HG03097 (cell line): Measurements from ENCODE around the gene GFRA1.
"Not testable (repeated sequence)": the region's sequence is repeated elsewhere in the genome, so short reads cannot be mapped to it uniquely, and the experiment has no call there.

ENCODE experiments used
- ATAC-seq: cut with Tn5 transposase; IDR thresholded peaks from one replicate; pipeline ENCODE4 v1.9.1; 2021; ENCODE audit not compliant: unreplicated experiment, low FRiP score

The GFRA1 gene

GRCh38 chr10:116079355-116079754 is 193.7 kb downstream of the GFRA1 start:
- ATAC-seq, result no peak

- ATAC-seq, result no peak
Measured at GRCh38 chr10:116076621-116077020, 196.4 kb downstream of the GFRA1 start.

- ATAC-seq, result no peak
Measured at GRCh38 chr10:116073510-116073909, 199.5 kb downstream of the GFRA1 start.

- ATAC-seq, result no peak
Measured at GRCh38 chr10:116073001-116073400, 200.0 kb downstream of the GFRA1 start.

- ATAC-seq, result no peak
Measured at GRCh38 chr10:116071453-116072148, 201.4 kb downstream of the GFRA1 start.

- ATAC-seq, result no peak
Measured at GRCh38 chr10:116070743-116071320, 202.2 kb downstream of the GFRA1 start.

GRCh38 chr10:116069856-116070255 is 203.2 kb downstream of the GFRA1 start:
- ATAC-seq, result no peak

- ATAC-seq, result no peak
Measured at GRCh38 chr10:116067825-116068224, 205.2 kb downstream of the GFRA1 start.

GRCh38 chr10:116063107-116063506 is 209.9 kb downstream of the GFRA1 start:
- ATAC-seq, result no peak

GRCh38 chr10:116060864-116061263 is 212.1 kb downstream of the GFRA1 start:
- no peak for ATAC-seq

GRCh38 chr10:116059320-116059719 is 213.7 kb downstream of the GFRA1 start:
- ATAC-seq, result no peak

GRCh38 chr10:116056445-116057293 is 216.3 kb downstream of the GFRA1 start:
- no peak for ATAC-seq

GRCh38 chr10:116055917-116056252 is 217.1 kb downstream of the GFRA1 start:
- ATAC-seq, result no peak

- ATAC-seq, result no peak
Measured at GRCh38 chr10:116055252-116055916, 217.6 kb downstream of the GFRA1 start.

GRCh38 chr10:116053910-116054309 is 219.1 kb downstream of the GFRA1 start:
- no peak for ATAC-seq

- not testable (repeated sequence) for ATAC-seq
Measured at GRCh38 chr10:116053009-116053730, 219.8 kb downstream of the GFRA1 start.

- ATAC-seq, result not testable (repeated sequence)
Measured at GRCh38 chr10:116052522-116052921, 220.5 kb downstream of the GFRA1 start.

- ATAC-seq, result no peak
Measured at GRCh38 chr10:116049974-116050304, 223.1 kb downstream of the GFRA1 start.

GRCh38 chr10:116049158-116049973 is 223.6 kb downstream of the GFRA1 start:
- ATAC-seq, result no peak
